A549 (cell line): ENCODE data around the gene TMX4. TPM values are rescaled to one million over a fixed set of nuclear protein-coding genes. Genes with fewer than 3 reads are reported as not detected.

Experiments
- ATAC-seq, 2 experiments: fragments of 200-7000 bp in 1 of 2; fragments of >200 bp in 1 of 2; cut with Nextera tagmentation in 1 of 2; cut with Tn5 transposase in 1 of 2; 3 replicates each; pipeline versions ENCODE4 v1.8.0 to v1.9.1; 2018 to 2020; ENCODE audit warnings: mild to moderate bottlenecking in 1 of 2, moderate library complexity in 1 of 2
- CTCF ChIA-PET: fragments of 300-600 bp; sonication (Branson Sonifier 250); formaldehyde crosslinking; extraction: SDS; loops from one replicate; lab custom pipeline; 2021; ENCODE audit warnings: antibody characterized with exemption, inconsistent platforms; lab: Yijun Ruan, JAX
- POLR2A ChIA-PET: fragments of 350-600 bp; formaldehyde crosslinking; extraction: SDS; loops from one replicate; lab custom pipeline; 2021; ENCODE audit warnings: antibody characterized with exemption, inconsistent platforms; lab: Yijun Ruan, JAX
- DNase-seq, 2 experiments: peaks; one replicate each; pipeline versions ENCODE4 v3.0.0 to v3.0.0-alpha.2; 2011 to 2016; ENCODE audit warnings: low read depth in 1 of 2, low spot score in 1 of 2
- FAIRE-seq: peaks from 2 replicates; lab custom pipeline; 2011; peaks lifted over from hg19 to GRCh38; lab: Jason Lieb, UNC
- H3K27ac ChIP-seq, 2 experiments: fragments of >200 bp; sonication (Bioruptor Twin); formaldehyde crosslinking; 3 replicates each; pipeline ENCODE4 v1.5.1; 2016 to 2017
- H3K4me1 ChIP-seq: fragments of >200 bp; sonication (Bioruptor Twin); formaldehyde crosslinking; 3 replicates; pipeline ENCODE4 v1.6.1; 2016
- H3K4me2 ChIP-seq: fragments of >200 bp; sonication (Bioruptor Twin); formaldehyde crosslinking; 3 replicates; pipeline ENCODE4 v1.6.1; 2016
- H3K4me3 ChIP-seq: fragments of >200 bp; sonication (Bioruptor Twin); formaldehyde crosslinking; 3 replicates; pipeline ENCODE4 v1.5.1; 2016
- H3K9me3 ChIP-seq: fragments of >200 bp; sonication (Bioruptor Twin); formaldehyde crosslinking; 3 replicates; pipeline ENCODE4 v1.6.1; 2016
- BHLHE40 ChIP-seq: IDR thresholded peaks from 2 replicates; pipeline ENCODE4 v1.6.1; 2012; ENCODE audit warnings: low read depth, low read length, inconsistent platforms
- CBX8 ChIP-seq: fragments of 200-600 bp; sonication (generic); IDR thresholded peaks from 2 replicates; pipeline ENCODE4 v1.6.1; 2016
- CHD4 ChIP-seq: fragments of 200-600 bp; sonication (generic); IDR thresholded peaks from 2 replicates; pipeline ENCODE4 v1.6.1; 2016; ENCODE audit warnings: antibody characterized with exemption, mild to moderate bottlenecking, borderline replicate concordance
- CTCF ChIP-seq: fragments of >200 bp; sonication (Bioruptor Twin); formaldehyde crosslinking; IDR thresholded peaks from 3 replicates; pipeline ENCODE4 v1.5.1; 2016
- EP300 ChIP-seq, 2 experiments: fragments of >200 bp; sonication (Bioruptor Twin); formaldehyde crosslinking; IDR thresholded peaks; 2 replicates in 1 of 2; 3 replicates in 1 of 2; pipeline ENCODE4 v1.6.1; 2016 to 2017
- FOSL2 ChIP-seq, 2 experiments: fragments of 450-650 bp in 1 of 2; fragments of >200 bp in 1 of 2; sonication (Bioruptor Twin) in 1 of 2; formaldehyde crosslinking; IDR thresholded peaks; 2 replicates each; pipeline versions ENCODE4 v1.5.0 to v1.6.1; 2016 to 2020; ENCODE audit warnings: mild to moderate bottlenecking in 1 of 2, moderate library complexity in 1 of 2
- HOXA7 ChIP-seq: fragments of 250-450 bp; sonication (Bioruptor Pico); IDR thresholded peaks from 2 replicates; pipeline ENCODE4 v1.5.0; 2020; ENCODE audit warnings: mild to moderate bottlenecking, moderate library complexity
- HOXB5 ChIP-seq: fragments of 250-450 bp; sonication (Bioruptor Pico); IDR thresholded peaks from 2 replicates; pipeline ENCODE4 v1.5.0; 2020; ENCODE audit warnings: mild to moderate bottlenecking, moderate library complexity
- MAFK ChIP-seq: fragments of 450-650 bp; IDR thresholded peaks from 2 replicates; pipeline ENCODE4 v1.6.1; 2014; ENCODE audit not compliant: partially characterized antibody
- MAX ChIP-seq: IDR thresholded peaks from 2 replicates; pipeline ENCODE4 v1.6.1; 2012
- MAZ ChIP-seq: fragments of 150-350 bp; IDR thresholded peaks from 2 replicates; pipeline ENCODE4 v1.6.1; 2014; ENCODE audit warnings: antibody characterized with exemption, low read depth, low read length, borderline replicate concordance
- NPAS2 ChIP-seq: fragments of 250-450 bp; sonication (Bioruptor Pico); IDR thresholded peaks from 2 replicates; pipeline ENCODE4 v1.8.0; 2022; ENCODE audit warnings: mild to moderate bottlenecking, moderate library complexity, borderline replicate concordance
- PBX3 ChIP-seq: IDR thresholded peaks from 2 replicates; pipeline ENCODE4 v1.6.1; 2012
- RARB ChIP-seq: fragments of 250-450 bp; sonication (Bioruptor Pico); IDR thresholded peaks from 2 replicates; pipeline ENCODE4 v1.8.0; 2021; ENCODE audit warnings: mild to moderate bottlenecking, moderate library complexity
- RCOR1 ChIP-seq: fragments of 150-350 bp; IDR thresholded peaks from 2 replicates; pipeline ENCODE4 v1.6.1; 2014; ENCODE audit warnings: antibody characterized with exemption, low read length, low read depth
- SMC3 ChIP-seq: fragments of >200 bp; sonication (Bioruptor Twin); formaldehyde crosslinking; IDR thresholded peaks from 3 replicates; pipeline ENCODE4 v1.6.1; 2018; ENCODE audit warnings: inconsistent platforms
- ZNF302 ChIP-seq: fragments of 250-450 bp; sonication (Bioruptor Pico); IDR thresholded peaks from 2 replicates; pipeline ENCODE4 v1.9.0; 2021; ENCODE audit warnings: inconsistent platforms, mild to moderate bottlenecking, moderate library complexity
- WGBS: methylation state at CpG from one replicate; pipeline ENCODE4 v1.1.6; 2017; ENCODE audit errors: missing lambda C conversion rate; 5-methylcytosine and 5-hydroxymethylcytosine counted together
- polyA plus RNA-seq, 4 experiments: library from polyadenylated mRNA; depleted of rRNA in 3 of 4; stranded (reverse); fragments of >200 nt; fragmentation: RNase III in 1 of 4; extraction: RNeasy Plus Mini Kit Qiagen cat#74134 plus additional on column Dnase treatment in 1 of 4; gene quantifications; 2 replicates in 3 of 4; 3 replicates in 1 of 4; pipeline ENCODE4 v1.2.3, GENCODE V29; 2011 to 2017
- TF ChIP-seq, protein P1 (sequence below): fragments of 250-450 bp; sonication (Bioruptor Pico); IDR thresholded peaks from 2 replicates; pipeline ENCODE4 v1.5.0; 2020; ENCODE audit warnings: low read depth, mild to moderate bottlenecking, moderate library complexity

The TMX4 gene
- polyA plus RNA-seq, 2 of the 4 experiments (the other 2 are of a cell fraction), result 12.4 to 21.1 TPM

DNA sequence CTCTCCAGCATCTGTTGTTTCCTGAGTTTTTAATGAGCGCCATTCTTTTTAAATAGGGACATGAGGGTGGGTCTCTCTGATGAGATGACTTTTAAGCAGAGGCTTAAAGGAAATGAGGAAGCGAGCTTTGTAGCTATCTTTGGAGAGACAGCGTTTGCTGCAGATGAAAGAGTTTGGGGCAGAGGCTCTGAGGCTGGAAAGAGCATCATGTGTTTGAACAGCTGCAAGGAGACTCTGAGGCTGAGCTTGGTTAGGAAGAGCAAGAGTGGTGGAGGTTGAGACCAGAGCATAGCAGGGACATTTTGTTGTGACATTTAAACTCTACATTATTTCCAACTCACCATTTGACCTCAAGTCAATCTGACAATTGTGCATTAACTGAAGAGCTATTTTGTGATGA, 38.3 kb upstream of the TMX4 start (continued):
- TF ChIP-seq, protein P1, sequence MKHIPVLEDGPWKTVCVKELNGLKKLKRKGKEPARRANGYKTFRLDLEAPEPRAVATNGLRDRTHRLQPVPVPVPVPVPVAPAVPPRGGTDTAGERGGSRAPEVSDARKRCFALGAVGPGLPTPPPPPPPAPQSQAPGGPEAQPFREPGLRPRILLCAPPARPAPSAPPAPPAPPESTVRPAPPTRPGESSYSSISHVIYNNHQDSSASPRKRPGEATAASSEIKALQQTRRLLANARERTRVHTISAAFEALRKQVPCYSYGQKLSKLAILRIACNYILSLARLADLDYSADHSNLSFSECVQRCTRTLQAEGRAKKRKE (CRISPR knock-in tag), result no peak
- TF ChIP-seq, all 56 proteins: peak for 0

- Histone ChIP-seq H3K27ac (no peak overlapping the region), H3K4me2 (no peak overlapping the region), H3K4me1 (no peaks in the 10 kb centered on the region), H3K4me3 (no peak overlapping the region), H3K9me3 (no peaks in the 10 kb centered on the region)
- no peak for FAIRE-seq
- no peak for ATAC-seq
- DNase-seq, result no peak
- 2% methylated on average over 3 of the region's 3 CpGs for WGBS
- TF ChIP-seq MAX, result no peak
- TF ChIP-seq MAZ, result no peak
- TF ChIP-seq PBX3, result no peak
- TF ChIP-seq BHLHE40, result no peak
- TF ChIP-seq MAFK, result no peak
- TF ChIP-seq CHD4, result no peak
- TF ChIP-seq ZNF302 (CRISPR knock-in tag), result no peak
- POLR2A ChIA-PET, result no interaction called here
- CTCF ChIA-PET, result interaction anchor here (0.9 to 1.7 kb wide), 5 partner anchors 10 to 667 kb away, joined by 3 to 7 read pairs (median 5); no protein-coding TSS in a partner anchor
Measured at GRCh38 chr20:8055096-8055495, 35.5 kb upstream of the TMX4 start.

GRCh38 chr20:8050157-8050837, 30.7 kb upstream of the TMX4 start:
- Histone ChIP-seq H3K4me1 (peaks cover 5% of the 10 kb centered on the region; the same call in 1 of the 3 replicates), H3K9me3 (no peaks in the 10 kb centered on the region), H3K27ac (no peak overlapping the region), H3K4me3 (no peak overlapping the region), H3K4me2 (no peak overlapping the region)
- 25% methylated on average over 10 of the region's 10 CpGs for WGBS
- no peak for TF ChIP-seq CTCF
- no peak for TF ChIP-seq EP300 (IDR thresholded peaks at IDR 0.05)
- no peak for TF ChIP-seq SMC3
- no peak for TF ChIP-seq CHD4
- TF ChIP-seq FOSL2 (IDR thresholded peaks at IDR 0.05), result no peak
- no peak for TF ChIP-seq FOSL2 (CRISPR knock-in tag; IDR thresholded peaks at IDR 0.05)
- TF ChIP-seq NPAS2 (CRISPR knock-in tag), result no peak
- no peak for TF ChIP-seq ZNF302 (CRISPR knock-in tag)
- TF ChIP-seq CBX8, result no peak
- no peak for TF ChIP-seq RCOR1
- no peak for TF ChIP-seq HOXA7 (CRISPR knock-in tag)
- TF ChIP-seq HOXB5 (CRISPR knock-in tag), result no peak
- TF ChIP-seq MAZ, result no peak
- no peak for TF ChIP-seq RARB (CRISPR knock-in tag)
- ChIA-PET POLR2A (no interaction called here), CTCF (interaction anchor here (1.4 to 5.9 kb wide), 4 partner anchors 8 to 671 kb away, joined by 3 to 34 read pairs (median 6); no protein-coding TSS in a partner anchor)
- ATAC-seq (no peak), DNase-seq (no peak), FAIRE-seq (no peak)
